Measurements from ENCODE around the gene RAP1B. TPM values are rescaled to one million over a fixed set of nuclear protein-coding genes. Genes with fewer than 3 reads are reported as not detected.

The RAP1B gene
- total and polyA plus RNA-seq, 3 donors from 2014 or later = 133 to 200 (median 190) TPM

- no peaks in the 10 kb centered on the region for H3K27me3 ChIP-seq
- no peak for TF ChIP-seq POLR2A (IDR thresholded peaks at IDR 0.05)
- TF ChIP-seq CTCF (IDR thresholded peaks at IDR 0.05) = no peak
- H3K4me3 ChIP-seq = no peak overlapping the region
- no peaks in the 10 kb centered on the region for H3K9me3 ChIP-seq
- WGBS, 2 donors = 28 to 35% methylated on average over 2 of the region's 2 CpGs
- H3K36me3 ChIP-seq (ENCODE audit: low read depth, missing control alignments) = no peaks in the 10 kb centered on the region
- peaks cover 10% of the 10 kb centered on the region for H3K4me1 ChIP-seq
- intact Hi-C loops (cut with DNase I; ENCODE audit: low total_unique reads) = no loop called here
- DNase-seq = no peak
- peak overlapping the region in 1 of 2 donors; percentile 18 for H3K27ac ChIP-seq
These were observed 2.5 kb upstream of the RAP1B start for GRCh38 chr12:68608191-68608590.

- peaks cover 24% of the 10 kb centered on the region for H3K4me1 ChIP-seq
- H3K4me3 ChIP-seq = peak overlapping the region; percentile 80 to 93
- intact Hi-C loops (cut with DNase I; ENCODE audit: low total_unique reads) = loop anchor here (10.0 kb wide), 1 partner anchor 75 kb away; the partner anchor contains the start of gene NUP107
- H3K27ac ChIP-seq = peak overlapping the region; percentile 94 to 98
- peak; percentile 28 for DNase-seq
- TF ChIP-seq CTCF (IDR thresholded peaks at IDR 0.05) (no peak), POLR2A (IDR thresholded peaks at IDR 0.05) (no peak)
- no peaks in the 10 kb centered on the region for H3K9me3 ChIP-seq
- H3K27me3 ChIP-seq = no peaks in the 10 kb centered on the region
- 0 to 4% methylated on average over 11 of the region's 11 CpGs for WGBS, 2 donors
- no peaks in the 10 kb centered on the region for H3K36me3 ChIP-seq (ENCODE audit: low read depth, missing control alignments)
These were observed 715 bp upstream of the RAP1B start for GRCh38 chr12:68609998-68610369.

- WGBS, 2 donors = 0% methylated on average over 14 to 50 of the region's 72 CpGs
- H3K27me3 ChIP-seq = no peaks in the 10 kb centered on the region
- DNase-seq = peak; percentile 69
- TF ChIP-seq CTCF (IDR thresholded peaks at IDR 0.05) (no peak), POLR2A (IDR thresholded peaks at IDR 0.05) (no peak)
- peak overlapping the region; percentile 98 for H3K27ac ChIP-seq
- intact Hi-C loops (cut with DNase I; ENCODE audit: low total_unique reads) = loop anchor here (10.0 kb wide), 1 partner anchor 74 kb away; the partner anchor contains the start of gene NUP107
- no peaks in the 10 kb centered on the region for H3K9me3 ChIP-seq
- peak overlapping the region; percentile 80 to 93 for H3K4me3 ChIP-seq
- H3K4me1 ChIP-seq = peaks cover 28% of the 10 kb centered on the region
- H3K36me3 ChIP-seq (ENCODE audit: low read depth, missing control alignments) = no peaks in the 10 kb centered on the region
These were observed 551 bp downstream of the RAP1B start for GRCh38 chr12:68611094-68611805.

- intact Hi-C loops (cut with DNase I; ENCODE audit: low total_unique reads) = loop anchor here (10.0 kb wide), 1 partner anchor 73 kb away; the partner anchor contains the start of gene NUP107
- TF ChIP-seq POLR2A (IDR thresholded peaks at IDR 0.05) = no peak
- TF ChIP-seq CTCF (IDR thresholded peaks at IDR 0.05) = no peak
- peak overlapping the region; percentile 80 to 93 for H3K4me3 ChIP-seq
- H3K27ac ChIP-seq = peak overlapping the region; percentile 98
- no peaks in the 10 kb centered on the region for H3K36me3 ChIP-seq (ENCODE audit: low read depth, missing control alignments)
- peaks cover 31% of the 10 kb centered on the region for H3K4me1 ChIP-seq
- H3K27me3 ChIP-seq = no peaks in the 10 kb centered on the region
- 0 to 1% methylated on average over 8 of the region's 8 CpGs for WGBS, 2 donors
- no peak for DNase-seq
- no peaks in the 10 kb centered on the region for H3K9me3 ChIP-seq
These were observed 1.1 kb downstream of the RAP1B start for GRCh38 chr12:68611806-68612160.

- WGBS, 2 donors = 1% methylated on average over 5 of the region's 5 CpGs
- no peak for TF ChIP-seq CTCF (IDR thresholded peaks at IDR 0.05)
- TF ChIP-seq POLR2A (IDR thresholded peaks at IDR 0.05) = no peak
- intact Hi-C loops (cut with DNase I; ENCODE audit: low total_unique reads) = loop anchor here (10.0 kb wide), 1 partner anchor 73 kb away; the partner anchor contains the start of gene NUP107
These were observed 1.5 kb downstream of the RAP1B start for GRCh38 chr12:68612202-68612601.

More at GRCh38 chr12:68612202-68612601, 1.5 kb downstream of the RAP1B start:
- DNase-seq = no peak
- H3K4me3 ChIP-seq = peak overlapping the region; percentile 80 to 93
- no peaks in the 10 kb centered on the region for H3K9me3 ChIP-seq
- H3K4me1 ChIP-seq = peaks cover 35% of the 10 kb centered on the region
- H3K36me3 ChIP-seq (ENCODE audit: low read depth, missing control alignments) = no peaks in the 10 kb centered on the region
- no peaks in the 10 kb centered on the region for H3K27me3 ChIP-seq
- H3K27ac ChIP-seq = peak overlapping the region; percentile 98
